Panc1 (cell line): ENCODE data around the gene IDUA. TPM values are rescaled to one million over a fixed set of nuclear protein-coding genes. Genes with fewer than 3 reads are reported as not detected.

ENCODE experiments used
- ATAC-seq: fragments of 200-7000 bp; cut with Tn5 transposase; 2 replicates; pipeline ENCODE4 v1.9.1; 2020; ENCODE audit warnings: mild to moderate bottlenecking, moderate library complexity
- BruUV-seq: library from RNA; stranded (reverse); fragments of 400-500 nt; replicated peaks from 2 replicates; lab custom pipeline; 2021; lab: Mats Ljungman, UMichigan
- CTCF ChIA-PET: fragments of 300-600 bp; sonication (Branson Sonifier 250); formaldehyde crosslinking; loops from one replicate; lab custom pipeline; 2022; ENCODE audit warnings: antibody characterized with exemption; lab: Charles Lee
- POLR2A ChIA-PET: fragments of 300-600 bp; sonication (Branson Sonifier 250); formaldehyde crosslinking; loops from one replicate; lab custom pipeline; 2022; ENCODE audit warnings: antibody characterized with exemption; lab: Charles Lee
- DNase-seq: peaks from one replicate; pipeline ENCODE4 v3.0.0-alpha.2; 2010; ENCODE audit warnings: low read depth, low spot score
- H3K27ac ChIP-seq: 2 replicates; pipeline ENCODE4 v1.5.1; 2011; ENCODE audit warnings: mild to moderate bottlenecking, low read length, inconsistent platforms
- H3K27me3 ChIP-seq: fragments of 200-500 bp; sonication (Bioruptor generic); 2 replicates; pipeline ENCODE4 v1.6.0; 2014; ENCODE audit warnings: low read length, inconsistent platforms; ENCODE audit not compliant: control insufficient read depth, insufficient read depth
- H3K36me3 ChIP-seq: fragments of 200-500 bp; sonication (Bioruptor generic); 2 replicates; pipeline ENCODE4 v1.5.1; 2014; ENCODE audit warnings: inconsistent platforms, mild to moderate bottlenecking, low read length, moderate library complexity; ENCODE audit not compliant: control insufficient read depth, insufficient read depth
- H3K4me1 ChIP-seq: 2 replicates; pipeline ENCODE4 v1.5.1; 2011; ENCODE audit warnings: inconsistent platforms, mild to moderate bottlenecking, low read length, moderate library complexity; ENCODE audit not compliant: control insufficient read depth, insufficient read depth
- H3K4me3 ChIP-seq, 2 experiments: 2 replicates each; pipeline ENCODE4 v1.5.1; 2011 to 2012; ENCODE audit warnings: low read depth in 2 of 2, low read length in 2 of 2, mild to moderate bottlenecking in 2 of 2, inconsistent platforms in 1 of 2, moderate library complexity in 1 of 2
- H3K9me3 ChIP-seq: fragments of 200-500 bp; sonication (Bioruptor generic); 2 replicates; pipeline ENCODE4 v1.5.1; 2014; ENCODE audit warnings: low read depth, mild to moderate bottlenecking, inconsistent platforms, low read length, moderate library complexity; ENCODE audit not compliant: control insufficient read depth, insufficient read depth
- CTCF ChIP-seq: fragments of 450-650 bp; IDR thresholded peaks from 2 replicates; pipeline ENCODE4 v1.5.1; 2017; ENCODE audit warnings: mild to moderate bottlenecking
- POLR2AphosphoS5 ChIP-seq: IDR thresholded peaks from 2 replicates; pipeline ENCODE4 v1.6.1; 2012; ENCODE audit warnings: mild to moderate bottlenecking, low read depth, low read length, moderate library complexity
- REST ChIP-seq, 2 experiments: IDR thresholded peaks; 2 replicates each; pipeline ENCODE4 v1.6.1; 2011 to 2012; ENCODE audit warnings: low read depth in 2 of 2, control low read depth in 1 of 2, low read length in 1 of 2, mild to moderate bottlenecking in 1 of 2, moderate library complexity in 1 of 2; ENCODE audit not compliant: insufficient read depth in 1 of 2
- SIN3A ChIP-seq: IDR thresholded peaks from 2 replicates; pipeline ENCODE4 v1.6.1; 2012; ENCODE audit warnings: low read depth, mild to moderate bottlenecking, low read length, moderate library complexity, borderline replicate concordance; ENCODE audit not compliant: insufficient read depth
- TCF7L2 ChIP-seq: IDR thresholded peaks from 2 replicates; pipeline ENCODE4 v1.6.1; 2011; ENCODE audit warnings: mild to moderate bottlenecking, low read depth, low read length, inconsistent platforms
- in situ Hi-C: cut with HindIII; loops from 2 replicates; pipeline ENCODE4 v1.10.0; 2016; ENCODE audit warnings: low sequenced_read_pairs, low pct_unique_long_range_greater_than_20kb
- intact Hi-C: fragments of 100-400 bp; cut with micrococcal nuclease; formaldehyde crosslinking; loops from one replicate; pipeline ENCODE4 v1.10.0; 2022; ENCODE audit not compliant: unreplicated experiment
- total RNA-seq: library from RNA; stranded (reverse); gene quantifications from one replicate; pipeline ENCODE4 v1.2.1, GENCODE V29; 2021; ENCODE audit not compliant: unreplicated experiment

IDUA gene
- total RNA-seq, 1 experiment from 2014 or later = 30.6 TPM

GRCh38 chr4:946103-946450 lies 40.8 kb upstream of the IDUA start:
- H3K4me3 ChIP-seq = no peak overlapping the region
- no peaks in the 10 kb centered on the region for H3K36me3 ChIP-seq
- intact Hi-C loops (no loop called here), in situ Hi-C loops (no loop called here)
- no peaks in the 10 kb centered on the region for H3K27me3 ChIP-seq
- no peaks in the 10 kb centered on the region for H3K9me3 ChIP-seq
- ChIA-PET POLR2A (interaction anchor here (0.6 kb wide), 1 partner anchor 11 kb away, joined by 5 read pairs; no protein-coding TSS in a partner anchor), CTCF (no interaction called here)
- no peaks in the 10 kb centered on the region for H3K4me1 ChIP-seq
- no peak for ATAC-seq
- no TSS peak for BruUV-seq
- H3K27ac ChIP-seq = no peak overlapping the region
- DNase-seq = no peak
- TF ChIP-seq CTCF (no peak), TCF7L2 (no peak), REST (IDR thresholded peaks at IDR 0.05; ENCODE audit: insufficient read depth in 1 of 2, low read depth in 2 of 2, low read length in 1 of 2) (no peak), SIN3A (no peak), POLR2AphosphoS5 (no peak)

DNA sequence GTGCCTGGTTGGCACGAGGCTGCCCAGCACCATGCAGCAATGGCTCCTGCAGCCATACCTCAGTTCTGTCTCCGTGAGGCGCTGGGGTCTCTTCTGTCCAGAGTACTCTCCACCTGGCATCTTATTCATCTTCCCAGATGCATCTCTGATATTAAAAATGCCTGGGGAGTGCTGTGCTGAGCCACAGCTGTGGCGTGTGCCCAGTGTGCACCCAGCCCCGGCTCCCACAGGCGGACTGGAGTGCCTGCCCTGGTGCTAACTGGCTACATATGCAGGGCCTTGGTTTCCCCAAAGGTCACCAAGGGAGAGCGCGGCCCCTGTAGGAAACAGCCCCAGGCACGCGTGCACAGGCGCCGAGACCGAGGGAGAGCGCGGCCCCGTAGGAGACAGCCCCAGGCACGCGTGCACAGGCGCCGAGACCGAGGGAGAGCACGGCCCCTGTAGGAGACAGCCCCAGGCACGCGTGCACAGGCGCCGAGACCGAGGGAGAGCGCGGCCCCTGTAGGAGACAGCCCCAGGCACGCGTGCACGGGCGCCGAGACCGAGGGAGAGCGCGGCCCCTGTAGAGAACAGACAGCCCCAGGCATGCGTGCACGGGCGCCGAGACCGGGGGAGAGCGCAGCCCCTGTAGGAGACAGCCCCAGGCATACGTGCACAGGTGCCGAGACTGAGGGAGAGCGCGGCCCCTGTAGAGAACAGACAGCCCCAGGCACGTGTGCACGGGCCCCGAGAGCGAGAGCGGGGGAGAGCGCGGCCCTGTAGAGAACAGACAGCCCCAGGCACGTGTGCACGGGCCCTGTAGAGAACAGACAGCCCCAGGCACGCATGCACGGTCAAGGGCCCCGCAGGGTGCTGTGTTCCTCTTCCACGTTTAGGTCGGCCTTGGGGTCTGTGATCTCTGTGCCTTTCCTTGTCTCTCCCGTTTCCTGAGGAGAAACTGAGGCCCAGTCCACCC lies 40.0 kb upstream of the IDUA start:
- no peak overlapping the region for H3K27ac ChIP-seq
- intact Hi-C loops (no loop called here), in situ Hi-C loops (no loop called here)
- no TSS peak for BruUV-seq
- no peaks in the 10 kb centered on the region for H3K4me1 ChIP-seq
- no peaks in the 10 kb centered on the region for H3K9me3 ChIP-seq
- CTCF ChIA-PET = no interaction called here
- POLR2A ChIA-PET = interaction anchor here (0.6 kb wide), 1 partner anchor 10 kb away, joined by 5 read pairs; no protein-coding TSS in a partner anchor
- no peaks in the 10 kb centered on the region for H3K27me3 ChIP-seq
- H3K4me3 ChIP-seq = no peak overlapping the region
- DNase-seq (no peak), ATAC-seq (no peak)
- TF ChIP-seq TCF7L2 (no peak), CTCF (no peak), POLR2AphosphoS5 (no peak), REST (IDR thresholded peaks at IDR 0.05; ENCODE audit: insufficient read depth in 1 of 2, low read depth in 2 of 2, low read length in 1 of 2) (no peak), SIN3A (no peak)
- H3K36me3 ChIP-seq = no peaks in the 10 kb centered on the region
